Activated naive CD8-positive, alpha-beta T cell treated with anti-CD3 and anti-CD28 coated beads, Interleukin-2, amount 10 ng/mL, durations not matched to agents 7 days and 5 days (primary cell): ENCODE measurements around the gene QSOX1. TPM values are rescaled to one million over a fixed set of nuclear protein-coding genes. Genes with fewer than 3 reads are reported as not detected.

Experiments
- ATAC-seq: fragments of 150-1000 bp; cut with Tn5 transposase; one replicate; pipeline ENCODE4 v1.10.0; 2021; ENCODE audit warnings: low read depth, moderate library complexity
- POLR2A ChIA-PET: fragments of 350-600 bp; sonication (Branson Sonifier 250); formaldehyde crosslinking; loops from one replicate; lab custom pipeline; 2021; ENCODE audit warnings: antibody characterized with exemption; lab: Charles Lee
- DNase-seq: peaks from one replicate; pipeline ENCODE4 v3.0.0; 2021
- H3K27ac Mint-ChIP-seq: one replicate; pipeline ENCODE4 v1.8.0; 2022; ENCODE audit warnings: mild to moderate bottlenecking, mixed read lengths
- H3K27me3 Mint-ChIP-seq: one replicate; pipeline ENCODE4 v1.8.0; 2022; ENCODE audit warnings: mild to moderate bottlenecking, moderate library complexity, mixed read lengths
- H3K36me3 Mint-ChIP-seq: one replicate; pipeline ENCODE4 v1.8.0; 2021; ENCODE audit warnings: mild to moderate bottlenecking, mixed read lengths
- H3K4me1 Mint-ChIP-seq: one replicate; pipeline ENCODE4 v1.8.0; 2021; ENCODE audit warnings: mixed read lengths
- H3K4me3 Mint-ChIP-seq: one replicate; pipeline ENCODE4 v1.8.0; 2022; ENCODE audit warnings: mild to moderate bottlenecking, moderate library complexity, mixed read lengths
- H3K9me3 Mint-ChIP-seq: one replicate; pipeline ENCODE4 v1.8.0; 2021; ENCODE audit warnings: mixed read lengths
- total RNA-seq, 2 experiments: library from RNA; stranded (reverse); gene quantifications; one replicate each; pipeline ENCODE4 v1.2.3, GENCODE V29; 2021

QSOX1 gene
- total RNA-seq, 2 experiments from 2014 or later = 22.8 to 27.1 TPM

DNA sequence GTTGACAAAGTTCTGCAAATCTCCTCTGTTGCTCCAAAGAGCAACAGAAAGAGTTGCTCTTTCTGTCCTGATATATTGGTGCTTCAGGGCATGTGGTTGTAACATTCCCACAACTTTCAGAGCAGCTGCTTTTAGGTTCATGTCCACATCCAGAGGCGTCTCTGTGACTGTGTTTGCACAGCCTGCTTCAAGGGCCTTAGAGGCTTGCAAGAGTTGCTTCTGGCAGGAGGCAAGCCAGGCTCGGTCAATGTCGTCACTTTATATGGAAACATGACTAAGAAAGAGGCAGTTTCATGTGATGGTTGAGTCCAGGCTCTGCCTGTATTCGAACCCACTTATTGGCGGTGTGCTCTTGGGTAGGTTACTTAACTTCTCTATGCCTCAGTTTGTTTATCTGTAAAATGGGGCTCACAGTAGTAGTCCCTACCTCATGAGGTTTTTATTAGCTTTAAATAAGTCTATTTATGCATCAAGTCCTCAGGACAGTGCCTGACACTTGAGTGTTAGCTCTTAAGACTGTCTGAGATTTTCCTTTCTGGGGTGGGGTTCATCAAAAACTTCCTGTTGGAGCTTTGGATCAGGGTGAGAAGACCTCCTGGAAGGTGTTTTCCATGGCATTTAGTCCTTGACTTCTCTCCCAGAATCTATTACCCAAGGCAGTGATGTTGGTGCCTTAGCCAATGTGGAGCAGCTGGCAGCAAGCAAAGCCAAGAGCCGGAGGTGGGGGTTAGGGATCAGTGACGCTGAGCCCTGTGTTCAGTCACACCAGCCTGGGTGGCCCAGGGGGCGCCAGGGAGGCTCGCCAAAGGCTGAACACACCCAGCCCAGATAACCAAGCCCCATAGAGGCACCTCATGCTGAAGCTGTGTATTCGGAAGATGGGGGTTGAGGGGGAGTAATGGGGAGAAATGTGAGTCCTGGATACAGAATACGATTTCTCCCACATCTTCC lies 94.3 kb downstream of the QSOX1 start:
- ATAC-seq (no peak), DNase-seq (no peak)
- H3K4me3 Mint-ChIP-seq = no peak overlapping the region
- H3K4me1 Mint-ChIP-seq = peaks cover 10% of the 10 kb centered on the region
- H3K9me3 Mint-ChIP-seq = no peaks in the 10 kb centered on the region
- no peak overlapping the region for H3K27ac Mint-ChIP-seq
- H3K27me3 Mint-ChIP-seq = peaks cover 9% of the 10 kb centered on the region
- POLR2A ChIA-PET = no interaction called here
- no peaks in the 10 kb centered on the region for H3K36me3 Mint-ChIP-seq

DNA sequence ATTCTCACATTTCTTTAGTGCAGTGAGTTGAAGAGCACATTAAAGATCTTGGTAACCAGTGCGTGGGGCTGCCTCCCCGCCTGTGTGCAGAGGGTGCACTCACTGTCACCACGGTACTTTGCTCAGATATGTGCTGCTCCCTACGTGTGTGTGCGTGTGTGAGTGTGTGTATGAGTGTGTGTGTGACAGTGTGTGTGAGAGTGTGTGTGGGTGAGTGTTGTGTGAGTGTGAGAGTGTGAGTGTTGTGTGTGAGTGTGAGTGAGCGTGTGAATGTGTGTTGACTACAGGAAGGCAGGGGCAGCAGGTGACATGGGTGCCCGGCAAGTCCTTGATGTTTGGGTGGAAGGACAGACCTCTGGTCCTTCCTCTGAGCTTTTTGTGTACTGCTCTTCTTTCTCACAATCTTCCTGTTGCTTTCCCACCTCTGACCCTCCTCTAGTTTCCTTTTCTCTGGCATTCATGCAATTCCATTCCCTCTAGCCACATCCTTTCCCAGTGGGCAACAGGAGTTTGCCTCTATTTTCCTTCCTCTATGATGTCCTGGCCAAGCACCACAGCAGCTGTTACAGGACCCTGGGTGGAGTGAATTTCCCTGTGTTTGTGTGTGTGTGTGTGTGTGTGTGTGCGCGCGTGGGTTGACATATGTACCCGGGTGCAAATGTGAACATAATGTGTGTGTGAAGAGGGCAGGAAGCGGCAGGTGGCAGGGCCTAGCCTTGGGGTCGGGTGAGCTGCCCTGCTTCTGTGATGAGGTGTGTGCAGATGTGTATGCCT lies 95.2 kb downstream of the QSOX1 start:
- Mint-ChIP-seq H3K27me3 (peaks cover 5% of the 10 kb centered on the region), H3K27ac (no peak overlapping the region), H3K4me3 (no peak overlapping the region), H3K9me3 (no peaks in the 10 kb centered on the region), H3K36me3 (no peaks in the 10 kb centered on the region), H3K4me1 (peaks cover 10% of the 10 kb centered on the region)
- no peak for DNase-seq
- POLR2A ChIA-PET = no interaction called here
- no peak for ATAC-seq

DNA sequence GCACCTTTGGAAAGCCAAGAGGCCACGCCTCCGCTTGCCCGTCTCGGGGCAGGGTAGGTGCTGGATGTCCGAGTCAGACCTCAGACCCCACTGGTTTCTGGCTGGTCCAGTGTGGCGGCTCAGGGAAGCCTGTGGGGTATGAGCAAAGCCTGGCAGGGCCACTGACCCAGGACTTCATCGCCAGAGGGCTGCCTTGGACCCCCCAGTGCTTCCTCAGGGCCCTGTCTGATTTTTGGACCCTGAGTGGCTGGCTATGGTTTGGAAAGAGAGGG lies 95.8 kb downstream of the QSOX1 start:
- H3K4me1 Mint-ChIP-seq = peaks cover 10% of the 10 kb centered on the region
- H3K36me3 Mint-ChIP-seq = no peaks in the 10 kb centered on the region
- no peaks in the 10 kb centered on the region for H3K9me3 Mint-ChIP-seq
- H3K27me3 Mint-ChIP-seq = peaks cover 5% of the 10 kb centered on the region
- DNase-seq = no peak
- no peak overlapping the region for H3K4me3 Mint-ChIP-seq
- H3K27ac Mint-ChIP-seq = no peak overlapping the region
- no peak for ATAC-seq
- POLR2A ChIA-PET = no interaction called here

DNA sequence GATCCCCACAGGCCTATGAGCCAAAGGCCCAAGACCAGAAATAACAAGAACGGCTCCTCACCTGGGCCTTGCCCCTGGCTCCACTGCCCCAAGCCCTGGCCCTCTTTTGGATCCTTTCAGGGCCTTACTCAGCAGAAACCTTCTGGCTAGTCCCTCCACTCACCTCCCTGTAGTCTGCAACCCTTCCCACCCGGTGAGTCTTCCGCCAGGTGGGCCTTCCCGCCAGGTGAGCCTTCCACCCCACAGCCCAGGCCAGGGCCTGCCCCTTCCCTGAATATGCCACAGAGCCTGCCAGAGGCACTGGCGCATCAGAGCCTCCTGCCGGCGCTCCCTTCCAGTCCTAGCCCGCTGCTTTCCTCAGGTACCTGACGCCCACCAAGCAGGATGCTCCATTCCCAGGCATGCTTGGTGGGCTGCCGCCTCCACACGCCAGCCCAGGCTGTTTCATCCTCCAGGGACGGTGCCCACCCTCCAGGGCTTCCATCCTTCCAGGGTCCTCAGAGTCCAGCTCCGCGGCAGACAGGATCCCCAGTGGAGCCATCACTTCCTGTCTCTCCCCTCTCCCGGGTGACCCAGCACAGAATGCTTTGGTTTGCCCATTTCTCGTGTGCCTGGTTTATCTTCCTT lies 96.3 kb downstream of the QSOX1 start:
- Mint-ChIP-seq H3K9me3 (no peaks in the 10 kb centered on the region), H3K27ac (no peak overlapping the region), H3K4me1 (peaks cover 10% of the 10 kb centered on the region), H3K4me3 (no peak overlapping the region), H3K27me3 (peaks cover 2% of the 10 kb centered on the region), H3K36me3 (no peaks in the 10 kb centered on the region)
- POLR2A ChIA-PET = no interaction called here
- ATAC-seq = no peak
- DNase-seq = no peak

DNA sequence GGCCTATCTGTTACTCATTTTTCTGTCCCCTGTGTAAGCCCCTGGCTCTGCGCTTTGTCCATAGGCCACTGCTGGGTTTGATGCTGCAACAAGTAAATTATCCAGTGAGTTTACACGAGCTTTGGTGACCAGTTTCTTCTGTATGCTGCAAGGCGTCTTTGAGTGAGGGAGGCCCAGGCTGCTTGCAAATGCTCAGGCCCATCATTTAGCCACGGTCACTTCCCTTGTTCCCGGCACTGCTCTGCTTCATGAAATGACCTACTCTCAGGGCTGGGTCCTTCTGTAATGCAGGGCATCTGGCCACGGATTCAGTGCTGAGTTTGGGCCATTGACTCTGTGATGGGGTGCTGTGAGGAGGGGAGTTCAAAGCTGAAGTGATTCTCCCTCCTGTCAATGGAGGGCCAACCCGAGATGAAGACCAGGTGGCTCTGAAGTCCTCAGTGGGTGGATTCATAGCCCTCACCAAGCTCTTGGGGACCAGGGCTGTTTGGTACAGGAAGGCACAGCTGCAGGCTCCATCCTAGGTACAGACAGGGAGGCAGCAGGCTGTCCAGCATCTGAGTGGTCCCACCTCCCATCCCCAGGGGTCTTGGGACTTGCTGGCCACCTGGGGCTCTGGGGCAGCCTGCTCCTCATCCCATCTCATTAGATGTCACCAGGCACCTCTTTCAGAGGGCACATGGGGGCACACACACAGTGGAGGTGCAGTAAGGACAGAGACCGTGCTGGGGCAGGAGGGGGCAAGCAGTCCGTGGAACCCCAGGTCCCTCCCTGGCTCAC lies 97.0 kb downstream of the QSOX1 start:
- Mint-ChIP-seq H3K4me3 (no peak overlapping the region), H3K4me1 (peaks cover 10% of the 10 kb centered on the region)

DNA sequence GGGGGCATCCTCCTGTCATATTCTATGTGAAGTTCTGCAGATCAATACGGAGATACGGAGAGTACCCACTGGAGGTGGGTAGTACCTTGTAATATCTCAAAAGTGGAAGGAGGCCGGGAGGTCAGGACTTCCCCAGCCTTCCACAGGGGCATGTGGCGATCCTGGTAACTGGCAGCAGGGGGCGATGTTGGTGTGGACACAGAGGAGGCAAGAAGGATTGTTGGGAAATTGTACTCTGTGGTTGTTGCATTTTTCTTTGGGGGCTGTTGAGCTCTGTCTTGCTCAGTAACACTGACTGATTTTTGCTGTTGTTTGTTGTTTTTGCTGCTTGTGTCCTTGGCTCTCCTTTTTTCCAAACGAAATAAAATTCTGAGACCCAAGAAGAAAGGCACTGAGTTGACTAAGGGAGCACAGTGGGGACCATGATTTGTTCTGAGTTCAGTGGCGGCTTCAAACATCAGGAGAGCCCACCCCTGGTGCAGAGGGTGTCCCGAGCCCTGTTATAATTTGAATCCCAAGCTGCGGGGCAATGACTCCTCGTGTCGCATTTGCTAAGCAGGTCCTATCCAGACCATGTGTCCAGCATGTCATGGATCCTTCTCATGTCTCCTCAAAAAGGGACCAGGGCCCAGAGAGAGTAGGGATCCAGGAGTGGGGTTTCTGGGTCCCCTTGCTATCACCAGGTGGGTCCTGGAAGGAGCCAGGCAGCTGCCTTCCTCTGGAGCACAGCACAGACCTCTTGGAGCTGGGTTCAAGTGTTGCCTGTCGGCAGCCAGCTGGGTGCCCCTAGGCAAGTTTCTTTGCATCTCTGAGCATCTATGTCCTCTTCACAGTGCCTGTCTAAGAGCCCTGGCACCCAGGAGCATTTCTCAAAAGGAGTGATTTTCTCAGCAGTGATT lies 98.2 kb downstream of the QSOX1 start:
- H3K27ac Mint-ChIP-seq = no peak overlapping the region
- no peaks in the 10 kb centered on the region for H3K9me3 Mint-ChIP-seq
- peak; percentile 65 for ATAC-seq

More for the DNA sequence above, 97.0 kb downstream of the QSOX1 start:
- ATAC-seq (no peak), DNase-seq (no peak)
- no peaks in the 10 kb centered on the region for H3K36me3 Mint-ChIP-seq
- POLR2A ChIA-PET = no interaction called here
- H3K27me3 Mint-ChIP-seq = peaks cover 2% of the 10 kb centered on the region
- H3K9me3 Mint-ChIP-seq = no peaks in the 10 kb centered on the region
- H3K27ac Mint-ChIP-seq = no peak overlapping the region

More for the DNA sequence above, 98.2 kb downstream of the QSOX1 start:
- POLR2A ChIA-PET = no interaction called here
- Mint-ChIP-seq H3K27me3 (peaks cover 2% of the 10 kb centered on the region), H3K4me3 (no peak overlapping the region), H3K36me3 (no peaks in the 10 kb centered on the region), H3K4me1 (peaks cover 3% of the 10 kb centered on the region)
- DNase-seq = peak; percentile 72

Other genes starting within 250 kb of the QSOX1 start
- gene CEP350, start 200.1 kb upstream of the QSOX1 start, total RNA-seq = 10 to 100 TPM; 63.4 to 73.6 TPM
- gene LHX4, start 75.4 kb downstream of the QSOX1 start, total RNA-seq = not detected